ENCODE measurements around the gene AANAT.

The AANAT gene

GRCh38 chr17:76498876-76499251 lies 31.5 kb downstream of the AANAT start:
- TF ChIP-seq ZBTB7A (IDR thresholded peaks at IDR 0.05; ENCODE audit: low read depth), result no peak
- no peak for TF ChIP-seq TCF12 (IDR thresholded peaks at IDR 0.05; ENCODE audit: low read depth)
- TF ChIP-seq TEAD4 (IDR thresholded peaks at IDR 0.05), result no peak
- TF ChIP-seq EP300 (IDR thresholded peaks at IDR 0.05; ENCODE audit: borderline replicate concordance), result no peak
- TF ChIP-seq RAD21 (IDR thresholded peaks at IDR 0.05; ENCODE audit: low read depth), result no peak

- TF ChIP-seq CEBPB (IDR thresholded peaks at IDR 0.05), result no peak
- TF ChIP-seq RAD21 (IDR thresholded peaks at IDR 0.05; ENCODE audit: low read depth), result no peak
- TF ChIP-seq TEAD4 (IDR thresholded peaks at IDR 0.05), result no peak
- TF ChIP-seq FOXM1 (IDR thresholded peaks at IDR 0.05; ENCODE audit: borderline replicate concordance, low read depth), result no peak
- no peak for TF ChIP-seq TCF12 (IDR thresholded peaks at IDR 0.05; ENCODE audit: low read depth)
- TF ChIP-seq MAX (IDR thresholded peaks at IDR 0.05), result no peak
- no peak for TF ChIP-seq REST (IDR thresholded peaks at IDR 0.05; ENCODE audit: low read depth)
- TF ChIP-seq USF1 (IDR thresholded peaks at IDR 0.05), result no peak
- TF ChIP-seq EP300 (IDR thresholded peaks at IDR 0.05; ENCODE audit: borderline replicate concordance), result no peak
- TF ChIP-seq ZBTB7A (IDR thresholded peaks at IDR 0.05; ENCODE audit: low read depth), result no peak
- TF ChIP-seq CREB1 (IDR thresholded peaks at IDR 0.05; ENCODE audit: low read depth), result no peak
- TF ChIP-seq EGR1 (IDR thresholded peaks at IDR 0.05), result no peak
- TF ChIP-seq YY1 (IDR thresholded peaks at IDR 0.05; ENCODE audit: low read depth), result no peak
- TF ChIP-seq TAF1 (IDR thresholded peaks at IDR 0.05; ENCODE audit: low read depth), result no peak
These were observed 31.9 kb downstream of the AANAT start for GRCh38 chr17:76499267-76499667.

GRCh38 chr17:76500074-76500746 lies 32.8 kb downstream of the AANAT start:
- TF ChIP-seq YY1 (IDR thresholded peaks at IDR 0.05; ENCODE audit: low read depth) (no peak), RAD21 (IDR thresholded peaks at IDR 0.05; ENCODE audit: low read depth) (no peak), FOXM1 (IDR thresholded peaks at IDR 0.05; ENCODE audit: borderline replicate concordance, low read depth) (no peak), EGR1 (IDR thresholded peaks at IDR 0.05) (no peak), REST (IDR thresholded peaks at IDR 0.05; ENCODE audit: low read depth) (no peak), ZBTB7A (IDR thresholded peaks at IDR 0.05; ENCODE audit: low read depth) (no peak), TEAD4 (IDR thresholded peaks at IDR 0.05) (no peak), EP300 (IDR thresholded peaks at IDR 0.05; ENCODE audit: borderline replicate concordance) (no peak), TCF12 (IDR thresholded peaks at IDR 0.05; ENCODE audit: low read depth) (no peak), MAX (IDR thresholded peaks at IDR 0.05) (no peak), USF1 (IDR thresholded peaks at IDR 0.05) (no peak), NFIC (IDR thresholded peaks at IDR 0.05) (no peak), TAF1 (IDR thresholded peaks at IDR 0.05; ENCODE audit: low read depth) (no peak), CEBPB (IDR thresholded peaks at IDR 0.05) (no peak), CREB1 (IDR thresholded peaks at IDR 0.05; ENCODE audit: low read depth) (no peak)

GRCh38 chr17:76500747-76501017 lies 33.3 kb downstream of the AANAT start:
- TF ChIP-seq EGR1 (IDR thresholded peaks at IDR 0.05) (0 out of 2 replicates have a peak, but pooled peaks have one; percentile 34), RAD21 (IDR thresholded peaks at IDR 0.05; ENCODE audit: low read depth) (no peak)

GRCh38 chr17:76501018-76501826 lies 33.8 kb downstream of the AANAT start, which contains the start of gene RHBDF2:
Gene RHBDF2, minus strand, starts transcription at chr17:76501423. Its CDS starts 19,899 bp downstream, at chr17:76481524.
- TF ChIP-seq TAF1 (IDR thresholded peaks at IDR 0.05; ENCODE audit: low read depth) (peak; percentile 61; the same call in 1 of the 2 replicates), USF1 (IDR thresholded peaks at IDR 0.05) (peak; percentile 64), TCF12 (IDR thresholded peaks at IDR 0.05; ENCODE audit: low read depth) (peak; percentile 18; the same call in 1 of the 2 replicates), ZBTB7A (IDR thresholded peaks at IDR 0.05; ENCODE audit: low read depth) (no peak; the same call in none of the 2 replicates), EP300 (IDR thresholded peaks at IDR 0.05; ENCODE audit: borderline replicate concordance) (peak; percentile 11; the same call in 1 of the 2 replicates), MAX (IDR thresholded peaks at IDR 0.05) (peak; percentile 68; the same call in 1 of the 2 replicates)

Measured in Ishikawa (cell line).